HG02870 (cell line): ENCODE measurements around the gene AP5Z1.
"Not testable (repeated sequence)": the region's sequence is repeated elsewhere in the genome, so short reads cannot be mapped to it uniquely, and the experiment has no call there.

Experiments used
- ATAC-seq: cut with Tn5 transposase; IDR thresholded peaks from one replicate; pipeline ENCODE4 v1.9.1; 2021; ENCODE audit warnings: mild to moderate bottlenecking, moderate library complexity; ENCODE audit not compliant: unreplicated experiment

The AP5Z1 gene

DNA sequence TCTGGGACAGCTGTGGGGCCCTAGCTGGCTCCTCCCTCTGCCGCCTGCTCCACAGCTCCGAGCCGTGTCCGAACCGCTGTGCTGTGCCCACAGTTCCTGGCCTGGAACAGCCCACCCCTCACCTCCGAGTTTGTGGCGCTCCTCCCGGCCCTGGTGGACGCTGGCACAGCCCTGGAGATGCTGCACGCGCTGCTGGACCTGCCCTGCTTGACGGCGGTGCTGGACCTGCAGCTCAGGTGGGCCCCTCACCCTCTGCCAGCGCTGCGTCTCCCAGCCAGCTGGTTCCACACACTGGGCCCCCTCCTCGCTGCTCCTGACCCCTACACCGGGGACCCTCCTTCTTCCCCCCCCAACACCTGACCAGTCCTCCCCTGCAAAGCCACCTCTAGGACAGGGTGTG is 12.1 kb downstream of the AP5Z1 start:
- no peak for ATAC-seq

DNA sequence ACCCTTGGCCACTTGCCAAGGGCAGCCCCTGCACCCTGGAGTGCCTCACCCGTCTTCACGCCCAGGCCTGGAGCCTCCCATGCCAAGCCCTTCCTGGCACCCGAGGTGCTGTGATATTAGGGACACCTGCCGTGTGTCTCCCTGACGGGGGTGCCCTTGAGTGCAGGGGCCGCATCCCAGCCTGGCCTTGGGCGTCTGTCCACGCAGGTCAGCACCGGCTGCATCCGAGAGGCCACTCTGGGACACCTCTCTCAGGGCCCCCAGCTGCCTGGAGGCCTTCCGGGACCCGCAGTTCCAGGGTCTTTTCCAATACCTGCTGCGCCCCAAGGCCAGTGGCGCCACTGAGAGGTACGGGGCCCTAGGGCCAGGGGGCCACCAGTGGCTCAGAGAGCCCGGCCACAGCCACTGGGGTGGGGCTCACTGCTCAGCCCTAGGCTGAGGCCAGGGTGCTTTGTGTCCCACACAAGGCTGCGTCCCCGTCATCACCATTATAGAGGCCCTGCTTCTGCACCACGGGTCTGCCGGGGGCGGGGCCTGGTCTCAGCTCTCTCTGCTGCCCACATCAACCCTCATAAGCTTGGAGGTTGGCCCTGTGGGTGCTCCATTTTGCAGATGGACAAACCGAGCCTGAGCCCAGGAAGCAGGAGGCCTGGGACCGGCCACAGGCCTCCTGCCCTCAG is 12.7 kb downstream of the AP5Z1 start:
- no peak for ATAC-seq

- no peak for ATAC-seq
Observed at GRCh38 chr7:4788627-4789189, 13.3 kb downstream of the AP5Z1 start.

DNA sequence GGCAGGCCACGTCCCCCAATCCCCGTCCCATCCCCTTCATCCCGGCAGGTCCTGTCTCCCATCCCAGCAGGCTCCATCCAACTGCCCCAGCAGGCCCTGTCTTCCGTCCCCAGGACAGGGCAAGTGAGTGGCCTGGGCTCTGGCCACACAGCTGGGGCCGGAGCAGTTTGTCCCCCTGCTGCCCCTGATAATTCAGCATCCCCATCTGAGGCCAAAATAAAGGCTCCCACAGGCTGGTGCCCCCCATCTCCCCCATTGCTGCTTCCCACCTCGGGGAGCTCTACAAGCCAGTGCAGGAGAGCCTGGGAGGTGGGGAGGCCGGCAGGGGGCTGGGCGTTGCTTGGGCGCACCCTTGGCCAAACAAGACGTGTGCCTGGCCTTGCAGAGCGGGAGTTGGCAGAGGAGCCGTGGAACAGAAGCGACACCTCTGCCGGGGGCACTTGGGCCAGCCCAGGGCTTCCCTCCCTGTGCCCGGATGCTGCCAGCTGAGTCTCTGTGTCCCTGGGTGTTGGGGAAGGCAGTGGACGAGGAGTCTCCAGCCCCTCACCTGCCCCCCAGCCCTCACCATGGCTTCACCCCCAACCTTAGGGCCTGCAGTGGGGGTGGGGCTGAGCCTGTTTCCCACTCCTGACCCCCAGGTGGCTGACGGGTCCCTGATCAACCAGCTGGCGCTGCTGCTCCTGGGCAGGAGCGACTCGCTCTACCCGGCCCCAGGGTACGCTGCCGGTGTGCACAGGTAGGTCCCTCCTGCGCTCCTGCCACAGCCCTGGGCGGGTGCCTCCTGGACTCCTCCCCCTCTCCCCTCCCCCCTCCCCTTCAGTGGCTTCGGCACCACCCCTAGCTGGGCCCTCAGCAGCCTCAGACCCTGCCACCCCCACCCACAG is 14.0 kb downstream of the AP5Z1 start:
- no peak for ATAC-seq

DNA sequence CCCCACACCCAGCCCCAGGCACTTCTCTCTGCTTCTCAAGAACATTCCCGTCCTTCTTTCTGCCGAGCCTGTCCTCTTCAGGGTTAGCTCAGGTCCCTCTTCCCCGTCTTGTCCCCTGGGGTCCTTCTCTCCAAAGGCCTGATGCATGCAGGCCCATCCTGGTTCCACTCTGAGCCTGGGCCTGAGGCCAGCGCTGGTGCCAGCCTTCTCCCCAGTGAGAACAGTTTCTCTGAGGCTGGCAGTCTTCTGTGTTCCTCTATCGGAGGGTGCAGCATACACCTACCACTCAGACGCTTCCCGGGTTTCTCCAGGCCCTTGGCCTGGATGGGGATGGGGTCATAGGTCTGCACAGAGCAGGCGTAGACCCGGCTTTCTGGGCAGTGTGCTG is 14.6 kb downstream of the AP5Z1 start:
- no peak for ATAC-seq

GRCh38 chr7:4790516-4790991 is 15.1 kb downstream of the AP5Z1 start:
- no peak for ATAC-seq

- no peak for ATAC-seq
Observed at GRCh38 chr7:4791101-4791737, 15.8 kb downstream of the AP5Z1 start.

DNA sequence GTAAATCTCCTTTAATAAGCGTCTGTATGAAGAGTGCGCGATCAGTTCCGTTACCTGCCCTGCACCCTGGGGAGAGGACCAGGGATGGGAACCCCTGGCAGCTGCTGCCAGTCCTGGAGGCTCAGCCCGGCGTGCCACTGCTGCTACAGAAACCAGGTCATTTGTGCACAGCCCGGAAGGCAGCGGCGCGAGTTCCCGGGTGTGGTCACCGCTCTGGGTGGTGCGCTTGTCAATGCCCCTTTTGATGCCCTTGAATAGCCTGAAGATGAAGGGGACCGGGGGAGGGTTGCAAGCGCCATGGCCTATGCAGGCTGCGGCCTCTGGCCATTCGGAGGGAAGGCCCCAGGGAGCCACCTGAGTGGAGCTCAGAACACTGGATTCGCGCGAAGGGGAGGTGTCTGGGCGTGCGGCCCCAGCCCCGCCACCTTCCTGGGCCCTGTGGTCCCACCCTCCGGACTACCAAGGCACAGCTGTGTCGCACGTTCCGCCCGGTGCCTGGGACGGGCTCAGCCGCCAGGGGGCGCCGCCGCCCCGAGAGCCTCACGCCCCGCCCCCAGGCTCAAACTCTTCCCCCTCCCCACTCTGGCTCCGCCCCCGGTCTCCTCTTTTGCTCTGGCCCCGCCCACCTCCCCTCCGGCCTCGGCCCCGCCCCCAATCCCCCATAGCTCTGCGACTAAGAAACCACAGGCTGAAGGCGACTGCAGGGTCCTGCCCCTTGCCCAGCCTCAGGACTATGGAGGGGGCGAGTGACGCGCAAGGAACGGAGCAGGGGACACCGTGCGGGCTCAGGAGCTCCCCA is 16.5 kb downstream of the AP5Z1 start:
- ATAC-seq: no peak

- ATAC-seq: no peak
Observed at GRCh38 chr7:4792537-4793126, 17.2 kb downstream of the AP5Z1 start.

DNA sequence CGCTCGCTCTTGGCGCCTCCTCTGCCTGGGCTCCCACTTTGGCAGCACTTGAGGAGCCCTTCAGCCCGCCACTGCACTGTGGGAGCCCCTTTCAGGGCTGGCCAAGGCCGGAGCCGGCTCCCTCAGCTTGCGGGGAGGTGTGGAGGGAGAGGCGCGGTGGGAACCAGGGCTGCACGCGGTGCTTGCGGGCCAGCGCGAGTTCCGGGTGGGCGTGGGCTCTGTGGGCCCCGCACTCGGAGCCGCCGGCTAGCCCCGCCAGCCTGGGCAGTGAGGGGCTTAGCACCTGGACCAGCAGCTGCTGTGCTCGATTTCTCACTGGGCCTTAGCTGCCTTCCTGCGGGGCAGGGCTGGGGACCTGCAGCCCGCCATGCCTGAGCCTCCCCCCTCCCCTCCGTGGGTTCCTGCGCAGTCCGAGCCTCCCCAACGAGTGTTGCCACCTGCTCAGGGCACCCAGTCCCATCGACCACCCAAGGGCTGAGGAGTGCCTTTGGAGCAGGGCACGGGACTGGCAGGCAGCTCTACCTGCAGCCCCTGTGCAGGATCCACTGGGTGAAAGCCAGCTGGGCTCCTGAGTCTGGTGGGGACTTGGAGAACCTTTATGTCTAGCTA is 18.1 kb downstream of the AP5Z1 start:
- ATAC-seq: not testable (repeated sequence)

GRCh38 chr7:4794171-4794570 is 18.7 kb downstream of the AP5Z1 start:
- ATAC-seq: not testable (repeated sequence)

DNA sequence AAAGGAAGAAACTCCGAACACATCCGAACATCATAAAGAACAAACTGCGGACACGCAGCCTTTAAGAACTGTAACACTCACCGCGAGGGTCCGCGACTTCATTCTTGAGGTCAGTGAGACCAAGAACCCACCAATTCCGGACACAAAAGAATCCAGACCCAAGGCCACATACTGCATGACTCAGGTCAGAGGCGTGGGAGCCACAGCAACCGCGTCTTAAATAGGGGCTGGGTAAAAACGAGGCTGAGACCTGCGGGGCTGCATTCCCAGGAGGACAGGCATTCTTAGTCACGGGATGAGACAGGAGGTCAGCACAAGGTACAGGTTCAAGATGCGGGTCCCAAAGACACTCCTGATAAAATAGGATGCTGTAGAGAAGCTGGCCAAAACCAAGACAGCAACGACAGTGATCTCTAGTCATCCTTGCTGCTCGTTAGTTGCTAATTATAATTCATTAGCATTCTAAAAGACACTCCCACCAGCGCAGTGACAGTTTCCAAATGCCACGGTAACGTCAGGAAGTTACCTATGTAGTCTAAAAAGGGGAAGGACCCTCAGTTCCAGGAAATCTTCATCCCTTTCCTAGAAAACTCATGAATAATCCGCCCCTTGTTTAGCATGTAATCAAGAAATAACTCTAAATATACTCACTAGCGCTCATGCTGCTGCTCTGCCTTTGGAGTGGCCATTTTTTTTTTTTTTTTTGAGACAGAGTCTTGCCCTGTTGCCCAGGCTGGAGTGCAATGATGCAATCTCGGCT is 19.3 kb downstream of the AP5Z1 start:
- ATAC-seq: no peak

- no peak for ATAC-seq
Observed at GRCh38 chr7:4796453-4796852, 21.0 kb downstream of the AP5Z1 start.

DNA sequence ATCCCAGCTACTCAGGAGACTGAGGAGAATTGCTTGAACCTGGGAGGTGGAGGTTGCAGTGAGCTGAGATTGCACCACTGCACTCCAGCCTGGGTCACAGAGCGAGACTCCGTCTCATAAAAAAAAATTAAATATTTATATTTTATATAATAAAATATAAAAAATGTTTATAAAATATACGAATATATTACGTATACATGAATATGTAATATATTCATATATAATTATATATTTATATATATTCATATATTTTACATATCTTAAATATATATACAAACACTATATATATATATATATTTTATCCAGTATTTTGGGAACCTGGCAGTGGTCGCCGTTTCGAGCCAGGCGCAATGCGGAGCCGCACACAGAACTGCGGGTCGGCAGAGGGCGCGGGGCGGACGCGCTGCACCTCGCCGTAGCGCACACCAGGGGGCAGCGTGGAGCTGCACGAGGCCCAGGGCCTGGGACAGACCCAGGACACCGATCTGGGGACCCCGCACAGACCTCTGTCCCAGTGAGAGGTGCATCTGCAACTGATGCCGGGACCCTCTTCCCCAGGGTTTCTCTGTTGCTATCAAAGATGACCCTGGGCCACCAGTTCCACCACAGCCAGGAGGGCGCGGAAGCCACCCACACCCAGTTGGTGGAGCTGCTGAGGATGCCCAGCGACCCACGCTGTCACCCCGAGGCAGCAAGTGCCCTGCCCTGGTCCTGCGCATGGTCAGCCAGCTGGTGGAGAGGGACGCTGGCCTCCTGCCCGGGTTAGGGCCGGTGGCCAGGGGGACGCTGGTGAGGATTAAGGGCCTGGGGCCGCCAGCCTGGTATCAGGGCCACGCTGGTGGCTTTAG is 22.7 kb downstream of the AP5Z1 start:
- ATAC-seq: no peak

DNA sequence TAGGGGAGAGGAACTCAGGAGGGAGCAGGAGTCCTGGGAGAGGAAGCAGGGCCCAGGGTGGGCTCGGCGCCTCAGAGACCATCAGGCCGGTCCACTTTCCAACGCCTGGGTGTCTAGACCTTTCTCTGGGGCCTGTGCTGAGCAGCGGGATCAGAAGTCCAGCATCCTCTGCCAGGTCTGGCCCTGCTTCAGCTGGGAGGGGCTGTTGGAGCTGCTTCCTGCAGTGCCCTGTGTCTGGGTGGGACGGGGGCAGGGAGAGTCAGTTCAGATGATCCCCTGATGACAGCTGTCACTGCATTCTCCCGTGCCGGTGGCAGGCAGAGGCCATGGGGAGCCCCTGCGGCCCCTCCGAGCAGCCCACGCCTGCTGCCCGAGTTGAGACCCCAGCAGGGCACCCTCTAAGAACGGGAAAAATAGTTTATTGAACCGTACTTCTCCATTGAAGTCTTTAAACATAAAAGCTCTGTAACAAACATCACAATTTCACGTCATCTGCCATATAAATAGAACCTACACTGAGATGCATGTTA is 23.3 kb downstream of the AP5Z1 start:
- no peak for ATAC-seq

DNA sequence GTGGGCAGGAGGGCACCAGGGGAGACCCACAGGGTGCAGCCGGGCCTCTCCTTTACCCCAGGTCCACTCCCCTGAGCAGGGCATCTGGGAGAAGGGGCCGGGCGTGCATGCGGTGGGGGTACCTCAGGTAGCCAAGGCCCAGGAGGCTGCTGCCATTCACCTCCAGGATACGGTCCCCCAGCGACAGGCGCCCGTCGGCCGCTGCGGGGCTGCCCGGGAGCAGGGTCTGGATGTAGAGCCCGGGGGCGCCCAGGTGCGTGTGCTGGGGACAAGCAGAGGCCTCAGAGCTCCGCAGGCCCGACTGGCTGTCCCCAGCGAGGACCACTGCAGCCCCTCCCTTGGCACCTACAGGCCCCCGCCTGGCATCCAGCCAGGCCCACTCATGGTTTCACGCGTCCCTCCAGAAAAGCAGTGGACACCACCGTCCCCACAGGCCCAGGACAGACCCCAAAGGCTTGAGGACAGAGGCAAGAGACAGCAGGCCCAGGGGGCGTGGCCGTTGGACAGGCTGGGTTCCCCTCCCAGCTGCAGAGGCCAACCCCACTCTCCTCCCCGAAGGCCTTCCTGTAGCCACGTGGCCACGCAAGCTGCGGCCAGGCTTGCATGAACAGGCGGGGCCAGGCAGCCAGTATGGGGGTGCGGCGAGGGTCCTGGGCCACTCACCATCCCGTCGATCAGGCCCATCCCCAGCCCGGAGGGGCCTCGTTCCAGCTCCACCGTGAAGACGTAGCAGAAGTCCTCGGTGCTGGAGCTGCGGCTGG is 24.3 kb downstream of the AP5Z1 start:
- ATAC-seq: no peak

GRCh38 chr7:4800487-4800886 is 25.1 kb downstream of the AP5Z1 start:
- ATAC-seq: no peak
